Coronary artery (tissue), 2 donors: ENCODE data around the gene CCDC87.

ENCODE experiments used
- DNase-seq: peaks from one replicate; pipeline ENCODE4 v3.0.0-alpha.2; 2017; ENCODE audit warnings: low spot score
- H3K27ac ChIP-seq, 2 donors: fragments of 200-600 bp; sonication (generic); one replicate each; pipeline ENCODE4 v1.5.1; 2016 to 2019
- H3K4me3 ChIP-seq: fragments of 200-600 bp; sonication (generic); 2 replicates; pipeline ENCODE4 v1.5.1; 2016; ENCODE audit warnings: mild to moderate bottlenecking, moderate library complexity
- TF ChIP-seq, protein P1 (sequence below): fragments of 200-600 bp; sonication (generic); IDR thresholded peaks from one replicate; pipeline ENCODE4 v1.5.1; 2019; ENCODE audit warnings: antibody characterized with exemption

Gene CCDC87

GRCh38 chr11:66559866-66560676 lies 32.8 kb downstream of the CCDC87 start:
- DNase-seq = peak; percentile 70
- TF ChIP-seq, protein P1, sequence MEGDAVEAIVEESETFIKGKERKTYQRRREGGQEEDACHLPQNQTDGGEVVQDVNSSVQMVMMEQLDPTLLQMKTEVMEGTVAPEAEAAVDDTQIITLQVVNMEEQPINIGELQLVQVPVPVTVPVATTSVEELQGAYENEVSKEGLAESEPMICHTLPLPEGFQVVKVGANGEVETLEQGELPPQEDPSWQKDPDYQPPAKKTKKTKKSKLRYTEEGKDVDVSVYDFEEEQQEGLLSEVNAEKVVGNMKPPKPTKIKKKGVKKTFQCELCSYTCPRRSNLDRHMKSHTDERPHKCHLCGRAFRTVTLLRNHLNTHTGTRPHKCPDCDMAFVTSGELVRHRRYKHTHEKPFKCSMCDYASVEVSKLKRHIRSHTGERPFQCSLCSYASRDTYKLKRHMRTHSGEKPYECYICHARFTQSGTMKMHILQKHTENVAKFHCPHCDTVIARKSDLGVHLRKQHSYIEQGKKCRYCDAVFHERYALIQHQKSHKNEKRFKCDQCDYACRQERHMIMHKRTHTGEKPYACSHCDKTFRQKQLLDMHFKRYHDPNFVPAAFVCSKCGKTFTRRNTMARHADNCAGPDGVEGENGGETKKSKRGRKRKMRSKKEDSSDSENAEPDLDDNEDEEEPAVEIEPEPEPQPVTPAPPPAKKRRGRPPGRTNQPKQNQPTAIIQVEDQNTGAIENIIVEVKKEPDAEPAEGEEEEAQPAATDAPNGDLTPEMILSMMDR = no peak
- Histone ChIP-seq H3K4me3 (no peak overlapping the region), H3K27ac (peak overlapping the region in 1 of 2 donors; percentile 1)

DNA sequence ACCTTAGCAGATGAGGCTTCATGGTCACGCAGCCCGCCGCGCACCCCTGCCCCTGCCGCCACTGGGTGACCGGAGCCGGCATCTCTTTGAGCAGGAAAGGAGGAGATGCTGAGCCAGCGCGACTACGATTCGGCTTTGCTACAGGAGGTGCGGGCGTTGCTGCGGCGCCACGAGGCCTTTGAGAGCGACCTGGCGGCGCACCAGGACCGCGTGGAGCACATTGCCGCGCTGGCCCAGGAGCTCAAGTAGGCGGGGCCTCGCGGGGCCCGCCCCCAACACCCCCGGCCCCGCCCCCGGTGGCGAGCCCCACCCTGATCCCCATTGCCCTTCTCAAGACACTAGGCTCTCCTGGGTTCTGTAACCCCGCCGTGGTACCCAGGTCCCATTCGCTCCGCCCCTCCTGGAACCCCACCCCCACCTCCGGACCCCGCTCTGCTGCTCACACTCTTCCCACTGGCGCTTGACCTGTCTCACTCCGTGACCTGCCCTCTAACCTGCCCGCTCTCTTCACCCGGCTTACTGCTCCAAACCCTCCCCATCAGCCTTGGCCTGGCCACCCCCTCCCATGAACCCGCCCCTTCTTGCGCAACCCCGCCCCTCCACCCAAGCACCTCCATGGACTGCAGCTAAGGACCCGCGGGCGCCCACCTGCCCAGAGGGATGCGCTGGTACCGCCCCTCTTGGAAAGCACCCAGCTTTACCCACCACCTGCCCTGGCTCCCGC lies 33.6 kb downstream of the CCDC87 start:
- DNase-seq = peak; percentile 61
- Histone ChIP-seq H3K4me3 (peak overlapping the region; percentile 57), H3K27ac (peak overlapping the region in 1 of 2 donors; percentile 1)
- TF ChIP-seq, protein P1 = no peak

DNA sequence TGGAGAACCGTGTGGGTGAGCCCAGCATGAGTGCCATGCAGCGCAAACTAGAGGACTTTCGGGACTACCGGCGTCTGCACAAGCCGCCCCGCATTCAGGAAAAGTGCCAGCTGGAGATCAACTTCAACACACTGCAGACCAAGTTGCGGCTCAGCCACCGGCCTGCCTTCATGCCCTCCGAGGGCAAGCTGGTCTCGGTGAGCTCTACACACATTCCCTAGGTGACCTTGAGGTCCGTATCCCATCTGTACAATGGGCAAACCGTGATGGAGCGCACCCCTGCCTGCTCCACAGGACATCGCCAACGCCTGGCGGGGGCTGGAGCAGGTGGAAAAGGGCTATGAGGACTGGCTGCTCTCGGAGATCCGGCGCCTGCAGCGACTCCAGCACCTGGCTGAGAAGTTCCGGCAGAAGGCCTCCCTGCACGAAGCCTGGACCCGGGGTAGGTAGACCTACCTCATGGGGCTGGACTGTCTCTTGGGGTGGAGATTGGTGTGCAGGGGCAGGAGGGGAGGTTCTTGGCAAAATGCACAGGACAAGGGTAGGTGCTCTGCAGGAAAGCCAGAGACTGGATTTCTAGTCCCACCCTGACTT lies 35.0 kb downstream of the CCDC87 start:
- H3K27ac ChIP-seq = no peak overlapping the region
- TF ChIP-seq, protein P1 = no peak
- no peak overlapping the region for H3K4me3 ChIP-seq
- DNase-seq = peak; percentile 70

- Histone ChIP-seq H3K27ac (no peak overlapping the region), H3K4me3 (no peak overlapping the region)
- DNase-seq = no peak
- TF ChIP-seq, protein P1 = no peak
Observed at GRCh38 chr11:66556086-66556485, 36.8 kb downstream of the CCDC87 start.

GRCh38 chr11:66555416-66555815 lies 37.4 kb downstream of the CCDC87 start:
- Histone ChIP-seq H3K4me3 (no peak overlapping the region), H3K27ac (no peak overlapping the region)
- TF ChIP-seq, protein P1 = no peak
- DNase-seq = no peak

GRCh38 chr11:66554602-66555001 lies 38.3 kb downstream of the CCDC87 start:
- H3K27ac ChIP-seq = peak overlapping the region in 1 of 2 donors; percentile 35
- TF ChIP-seq, protein P1 = no peak
- no peak for DNase-seq

More at GRCh38 chr11:66554602-66555001, 38.3 kb downstream of the CCDC87 start:
- no peak overlapping the region for H3K4me3 ChIP-seq
